A549 treated with Hydrocortisone at 1 μM for 4 hours (cell line): Measurements from ENCODE around the gene RICTOR. TPM values are rescaled to one million over a fixed set of nuclear protein-coding genes. Genes with fewer than 3 reads are reported as not detected.

ENCODE experiments used
- total RNA-seq: library from RNA; stranded (reverse); fragments of 200-300 nt; extraction: Qiagen RNA extraction; gene quantifications from 5 replicates; pipeline ENCODE4 v1.2.3, GENCODE V29; 2022

The RICTOR gene, protein sequence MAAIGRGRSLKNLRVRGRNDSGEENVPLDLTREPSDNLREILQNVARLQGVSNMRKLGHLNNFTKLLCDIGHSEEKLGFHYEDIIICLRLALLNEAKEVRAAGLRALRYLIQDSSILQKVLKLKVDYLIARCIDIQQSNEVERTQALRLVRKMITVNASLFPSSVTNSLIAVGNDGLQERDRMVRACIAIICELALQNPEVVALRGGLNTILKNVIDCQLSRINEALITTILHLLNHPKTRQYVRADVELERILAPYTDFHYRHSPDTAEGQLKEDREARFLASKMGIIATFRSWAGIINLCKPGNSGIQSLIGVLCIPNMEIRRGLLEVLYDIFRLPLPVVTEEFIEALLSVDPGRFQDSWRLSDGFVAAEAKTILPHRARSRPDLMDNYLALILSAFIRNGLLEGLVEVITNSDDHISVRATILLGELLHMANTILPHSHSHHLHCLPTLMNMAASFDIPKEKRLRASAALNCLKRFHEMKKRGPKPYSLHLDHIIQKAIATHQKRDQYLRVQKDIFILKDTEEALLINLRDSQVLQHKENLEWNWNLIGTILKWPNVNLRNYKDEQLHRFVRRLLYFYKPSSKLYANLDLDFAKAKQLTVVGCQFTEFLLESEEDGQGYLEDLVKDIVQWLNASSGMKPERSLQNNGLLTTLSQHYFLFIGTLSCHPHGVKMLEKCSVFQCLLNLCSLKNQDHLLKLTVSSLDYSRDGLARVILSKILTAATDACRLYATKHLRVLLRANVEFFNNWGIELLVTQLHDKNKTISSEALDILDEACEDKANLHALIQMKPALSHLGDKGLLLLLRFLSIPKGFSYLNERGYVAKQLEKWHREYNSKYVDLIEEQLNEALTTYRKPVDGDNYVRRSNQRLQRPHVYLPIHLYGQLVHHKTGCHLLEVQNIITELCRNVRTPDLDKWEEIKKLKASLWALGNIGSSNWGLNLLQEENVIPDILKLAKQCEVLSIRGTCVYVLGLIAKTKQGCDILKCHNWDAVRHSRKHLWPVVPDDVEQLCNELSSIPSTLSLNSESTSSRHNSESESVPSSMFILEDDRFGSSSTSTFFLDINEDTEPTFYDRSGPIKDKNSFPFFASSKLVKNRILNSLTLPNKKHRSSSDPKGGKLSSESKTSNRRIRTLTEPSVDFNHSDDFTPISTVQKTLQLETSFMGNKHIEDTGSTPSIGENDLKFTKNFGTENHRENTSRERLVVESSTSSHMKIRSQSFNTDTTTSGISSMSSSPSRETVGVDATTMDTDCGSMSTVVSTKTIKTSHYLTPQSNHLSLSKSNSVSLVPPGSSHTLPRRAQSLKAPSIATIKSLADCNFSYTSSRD (N-terminal part only)
- 7.3 to 13.4 TPM (median 10.4 TPM) in 5 replicates for total RNA-seq

DNA sequence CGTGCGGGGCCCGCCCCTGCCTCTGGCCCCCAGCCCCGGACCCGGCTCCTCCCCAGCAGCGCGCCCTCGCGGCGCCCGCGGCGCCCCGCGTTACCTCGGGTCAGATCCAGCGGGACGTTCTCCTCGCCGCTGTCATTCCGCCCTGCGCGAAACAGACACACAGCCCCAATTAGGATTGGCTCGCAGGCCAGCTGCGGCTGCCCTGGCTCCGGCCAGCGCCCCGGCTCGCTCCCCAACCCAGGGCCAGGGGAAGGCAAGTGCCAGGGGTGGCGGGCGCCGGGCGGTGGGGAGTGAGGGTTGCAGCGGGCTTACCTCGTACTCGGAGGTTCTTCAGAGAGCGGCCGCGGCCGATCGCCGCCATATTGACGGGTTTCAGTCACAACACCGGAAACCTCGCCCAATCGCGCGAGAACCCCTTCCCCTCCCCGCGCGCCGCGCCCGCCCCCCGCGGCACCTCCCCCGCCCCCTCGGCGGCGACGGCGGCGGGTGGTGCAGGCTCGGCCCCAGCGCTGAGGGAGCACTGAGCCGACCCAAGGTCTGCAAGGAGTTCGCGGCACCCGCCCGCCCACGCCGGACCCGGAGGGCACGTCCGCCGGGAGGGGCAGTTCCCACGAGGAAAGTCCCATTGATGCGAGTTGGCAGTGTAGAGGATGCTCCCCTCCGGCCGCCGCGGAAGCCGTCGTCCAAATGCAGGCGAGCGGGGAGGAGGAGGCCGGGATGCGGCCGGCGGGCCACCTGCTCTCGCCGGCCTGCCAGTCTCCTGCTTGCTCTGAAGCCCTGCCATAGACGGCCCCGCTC, at the start of gene RICTOR:
TSS of gene RICTOR (minus strand) at position 383 of the 798 bp plus-strand sequence. CDS start at position 361, 22 bp downstream.

Other genes with a start within 250 kb of the RICTOR start
- gene OSMR, start 228.4 kb downstream of the RICTOR start, total RNA-seq, result 47.0 to 75.5 TPM (median 65.4 TPM) in 5 replicates
- 9.0 to 18.2 TPM (median 12.5 TPM) in 5 replicates for gene FYB1, start 145.2 kb upstream of the RICTOR start, total RNA-seq